ENCODE measurements around the gene MAPK4. TPM values are rescaled to one million over a fixed set of nuclear protein-coding genes. Genes with fewer than 3 reads are reported as not detected.

Gene MAPK4
- total RNA-seq, 1 experiment from 2014 or later = 4.2 TPM

DNA sequence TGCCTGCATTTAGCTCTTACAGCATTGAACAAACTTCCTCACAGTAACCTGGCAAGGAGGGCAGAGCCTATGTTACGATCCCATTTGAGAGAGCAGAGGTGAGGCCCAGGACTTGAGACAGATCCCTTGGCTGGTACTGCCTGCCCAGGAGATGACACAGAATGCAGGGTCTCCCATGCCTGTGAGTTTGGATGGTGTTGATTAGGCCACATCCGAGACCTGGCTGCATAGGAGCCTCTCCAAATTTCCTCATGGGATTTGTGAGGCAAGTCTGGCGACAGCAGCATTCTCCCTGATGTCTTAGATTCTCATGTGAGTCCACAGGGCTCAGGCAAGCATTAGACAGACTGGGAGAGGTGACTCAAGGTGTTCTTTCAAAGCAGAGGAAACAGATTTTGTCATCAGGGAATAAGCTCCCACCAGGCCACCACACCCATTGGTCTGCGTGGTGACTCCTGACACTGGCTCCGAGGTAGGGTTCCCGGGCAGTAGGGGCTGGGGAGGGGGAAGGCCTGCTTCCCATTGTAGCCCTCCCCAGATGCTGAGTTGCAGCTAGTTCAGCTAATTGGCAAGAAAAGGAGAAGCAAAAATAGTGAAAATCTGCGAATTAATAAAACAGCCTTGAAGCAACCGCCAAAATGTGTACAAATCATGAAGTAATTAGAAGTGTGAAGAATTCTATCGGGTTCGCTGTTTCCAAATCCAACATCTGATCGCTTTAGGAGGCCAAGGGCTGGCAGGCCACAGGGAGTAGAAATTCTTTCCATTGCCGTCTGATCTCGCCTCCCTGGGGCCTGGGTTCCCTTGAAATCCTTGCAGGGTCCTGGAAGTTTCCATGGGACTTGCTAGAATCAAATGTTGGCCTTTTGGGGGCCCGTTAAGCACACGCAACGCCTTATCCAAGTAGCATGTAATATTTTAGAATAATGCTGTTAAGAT lies 68.0 kb downstream of the MAPK4 start (continued):
- TF ChIP-seq, protein P1, sequence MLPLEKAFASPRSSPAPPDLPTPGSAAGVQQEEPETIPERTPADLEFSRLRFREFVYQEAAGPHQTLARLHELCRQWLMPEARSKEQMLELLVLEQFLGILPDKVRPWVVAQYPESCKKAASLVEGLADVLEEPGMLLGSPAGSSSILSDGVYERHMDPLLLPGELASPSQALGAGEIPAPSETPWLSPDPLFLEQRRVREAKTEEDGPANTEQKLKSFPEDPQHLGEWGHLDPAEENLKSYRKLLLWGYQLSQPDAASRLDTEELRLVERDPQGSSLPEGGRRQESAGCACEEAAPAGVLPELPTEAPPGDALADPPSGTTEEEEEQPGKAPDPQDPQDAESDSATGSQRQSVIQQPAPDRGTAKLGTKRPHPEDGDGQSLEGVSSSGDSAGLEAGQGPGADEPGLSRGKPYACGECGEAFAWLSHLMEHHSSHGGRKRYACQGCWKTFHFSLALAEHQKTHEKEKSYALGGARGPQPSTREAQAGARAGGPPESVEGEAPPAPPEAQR (CRISPR knock-in tag; IDR thresholded peaks at IDR 0.05) = no peak
- TF ChIP-seq, protein P2, sequence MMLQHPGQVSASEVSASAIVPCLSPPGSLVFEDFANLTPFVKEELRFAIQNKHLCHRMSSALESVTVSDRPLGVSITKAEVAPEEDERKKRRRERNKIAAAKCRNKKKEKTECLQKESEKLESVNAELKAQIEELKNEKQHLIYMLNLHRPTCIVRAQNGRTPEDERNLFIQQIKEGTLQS (CRISPR knock-in tag; conservative IDR thresholded peaks at IDR 0.05) = no peak
- TF ChIP-seq ZNF416 (CRISPR knock-in tag; IDR thresholded peaks at IDR 0.05) = no peak
- TF ChIP-seq, protein P3, sequence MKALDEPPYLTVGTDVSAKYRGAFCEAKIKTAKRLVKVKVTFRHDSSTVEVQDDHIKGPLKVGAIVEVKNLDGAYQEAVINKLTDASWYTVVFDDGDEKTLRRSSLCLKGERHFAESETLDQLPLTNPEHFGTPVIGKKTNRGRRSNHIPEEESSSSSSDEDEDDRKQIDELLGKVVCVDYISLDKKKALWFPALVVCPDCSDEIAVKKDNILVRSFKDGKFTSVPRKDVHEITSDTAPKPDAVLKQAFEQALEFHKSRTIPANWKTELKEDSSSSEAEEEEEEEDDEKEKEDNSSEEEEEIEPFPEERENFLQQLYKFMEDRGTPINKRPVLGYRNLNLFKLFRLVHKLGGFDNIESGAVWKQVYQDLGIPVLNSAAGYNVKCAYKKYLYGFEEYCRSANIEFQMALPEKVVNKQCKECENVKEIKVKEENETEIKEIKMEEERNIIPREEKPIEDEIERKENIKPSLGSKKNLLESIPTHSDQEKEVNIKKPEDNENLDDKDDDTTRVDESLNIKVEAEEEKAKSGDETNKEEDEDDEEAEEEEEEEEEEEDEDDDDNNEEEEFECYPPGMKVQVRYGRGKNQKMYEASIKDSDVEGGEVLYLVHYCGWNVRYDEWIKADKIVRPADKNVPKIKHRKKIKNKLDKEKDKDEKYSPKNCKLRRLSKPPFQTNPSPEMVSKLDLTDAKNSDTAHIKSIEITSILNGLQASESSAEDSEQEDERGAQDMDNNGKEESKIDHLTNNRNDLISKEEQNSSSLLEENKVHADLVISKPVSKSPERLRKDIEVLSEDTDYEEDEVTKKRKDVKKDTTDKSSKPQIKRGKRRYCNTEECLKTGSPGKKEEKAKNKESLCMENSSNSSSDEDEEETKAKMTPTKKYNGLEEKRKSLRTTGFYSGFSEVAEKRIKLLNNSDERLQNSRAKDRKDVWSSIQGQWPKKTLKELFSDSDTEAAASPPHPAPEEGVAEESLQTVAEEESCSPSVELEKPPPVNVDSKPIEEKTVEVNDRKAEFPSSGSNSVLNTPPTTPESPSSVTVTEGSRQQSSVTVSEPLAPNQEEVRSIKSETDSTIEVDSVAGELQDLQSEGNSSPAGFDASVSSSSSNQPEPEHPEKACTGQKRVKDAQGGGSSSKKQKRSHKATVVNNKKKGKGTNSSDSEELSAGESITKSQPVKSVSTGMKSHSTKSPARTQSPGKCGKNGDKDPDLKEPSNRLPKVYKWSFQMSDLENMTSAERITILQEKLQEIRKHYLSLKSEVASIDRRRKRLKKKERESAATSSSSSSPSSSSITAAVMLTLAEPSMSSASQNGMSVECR (CRISPR knock-in tag; IDR thresholded peaks at IDR 0.05; ENCODE audit: borderline replicate concordance) = no peak

GRCh38 chr18:50628533-50628905 lies 68.6 kb downstream of the MAPK4 start:
- ATAC-seq (no peak), DNase-seq (ENCODE audit: low spot score) (no peak)
- Mint-ChIP-seq H3K4me3 (no peak overlapping the region), H3K27ac (no peak overlapping the region), H3K4me1 (peaks cover 22% of the 10 kb centered on the region), H3K36me3 (no peaks in the 10 kb centered on the region), H3K9me3 (peaks cover 8% of the 10 kb centered on the region; the same call in 1 of the 2 replicates), H3K27me3 (ENCODE audit: low read depth) (no peaks in the 10 kb centered on the region)
- POLR2A ChIA-PET = no interaction called here
- no peak for TF ChIP-seq ZNF121 (CRISPR knock-in tag; IDR thresholded peaks at IDR 0.05)
- no peak for TF ChIP-seq ELF4 (CRISPR knock-in tag; IDR thresholded peaks at IDR 0.05; ENCODE audit: low read depth)
- TF ChIP-seq ZNF219 (CRISPR knock-in tag; IDR thresholded peaks at IDR 0.05; ENCODE audit: borderline replicate concordance) = no peak
- no peak for TF ChIP-seq NR3C1 (CRISPR knock-in tag; conservative IDR thresholded peaks at IDR 0.05; ENCODE audit: low read depth)
- no peak for TF ChIP-seq GRHL2 (CRISPR knock-in tag; IDR thresholded peaks at IDR 0.05; ENCODE audit: insufficient replicate concordance, severe bottlenecking)
- no peak for TF ChIP-seq ZNF512 (CRISPR knock-in tag; IDR thresholded peaks at IDR 0.05; ENCODE audit: borderline replicate concordance)
- TF ChIP-seq, protein P4, sequence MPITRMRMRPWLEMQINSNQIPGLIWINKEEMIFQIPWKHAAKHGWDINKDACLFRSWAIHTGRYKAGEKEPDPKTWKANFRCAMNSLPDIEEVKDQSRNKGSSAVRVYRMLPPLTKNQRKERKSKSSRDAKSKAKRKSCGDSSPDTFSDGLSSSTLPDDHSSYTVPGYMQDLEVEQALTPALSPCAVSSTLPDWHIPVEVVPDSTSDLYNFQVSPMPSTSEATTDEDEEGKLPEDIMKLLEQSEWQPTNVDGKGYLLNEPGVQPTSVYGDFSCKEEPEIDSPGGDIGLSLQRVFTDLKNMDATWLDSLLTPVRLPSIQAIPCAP (CRISPR knock-in tag; IDR thresholded peaks at IDR 0.05) = no peak
- no peak for TF ChIP-seq SOX15 (CRISPR knock-in tag; IDR thresholded peaks at IDR 0.05)
- no peak for TF ChIP-seq NFATC4 (CRISPR knock-in tag; IDR thresholded peaks at IDR 0.05)
- TF ChIP-seq, protein P5, sequence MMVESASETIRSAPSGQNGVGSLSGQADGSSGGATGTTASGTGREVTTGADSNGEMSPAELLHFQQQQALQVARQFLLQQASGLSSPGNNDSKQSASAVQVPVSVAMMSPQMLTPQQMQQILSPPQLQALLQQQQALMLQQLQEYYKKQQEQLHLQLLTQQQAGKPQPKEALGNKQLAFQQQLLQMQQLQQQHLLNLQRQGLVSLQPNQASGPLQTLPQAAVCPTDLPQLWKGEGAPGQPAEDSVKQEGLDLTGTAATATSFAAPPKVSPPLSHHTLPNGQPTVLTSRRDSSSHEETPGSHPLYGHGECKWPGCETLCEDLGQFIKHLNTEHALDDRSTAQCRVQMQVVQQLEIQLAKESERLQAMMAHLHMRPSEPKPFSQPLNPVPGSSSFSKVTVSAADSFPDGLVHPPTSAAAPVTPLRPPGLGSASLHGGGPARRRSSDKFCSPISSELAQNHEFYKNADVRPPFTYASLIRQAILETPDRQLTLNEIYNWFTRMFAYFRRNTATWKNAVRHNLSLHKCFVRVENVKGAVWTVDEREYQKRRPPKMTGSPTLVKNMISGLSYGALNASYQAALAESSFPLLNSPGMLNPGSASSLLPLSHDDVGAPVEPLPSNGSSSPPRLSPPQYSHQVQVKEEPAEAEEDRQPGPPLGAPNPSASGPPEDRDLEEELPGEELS (CRISPR knock-in tag; IDR thresholded peaks at IDR 0.05) = no peak
- CTCF ChIA-PET = no interaction called here
